Breast epithelium (tissue), 4 donors: Measurements from ENCODE around the gene DMAP1. TPM values are rescaled to one million over a fixed set of nuclear protein-coding genes. Genes with fewer than 3 reads are reported as not detected.

ENCODE experiments used
- DNase-seq, 2 donors: peaks; one replicate each; pipeline ENCODE4 v3.0.0-alpha.2; 2019; ENCODE audit warnings: low spot score in 2 of 2
- H3K27ac ChIP-seq, 2 donors: fragments of 200-600 bp; sonication (generic) in 1 of 2; one replicate each; pipeline ENCODE4 v1.5.1; 2016 to 2019; ENCODE audit warnings: mild to moderate bottlenecking in 1 of 2
- H3K27me3 ChIP-seq, 2 donors: fragments of 200-600 bp; sonication (generic) in 1 of 2; one replicate each; pipeline versions ENCODE4 v1.5.1 to v1.6.0; 2017 to 2019; ENCODE audit warnings: control low read depth in 1 of 2, mild to moderate bottlenecking in 1 of 2
- H3K36me3 ChIP-seq: fragments of 200-600 bp; one replicate; pipeline ENCODE4 v1.5.1; 2019
- H3K4me1 ChIP-seq, 2 donors: fragments of 200-600 bp; sonication (generic); one replicate each; pipeline ENCODE4 v1.5.1; 2016 to 2019; ENCODE audit warnings: control low read depth in 1 of 2
- H3K4me3 ChIP-seq, 3 donors: fragments of 200-600 bp; sonication (generic); 1 replicate in 2 of 3; 2 replicates in 1 of 3; pipeline ENCODE4 v1.5.1; 2016 to 2019; ENCODE audit warnings: mild to moderate bottlenecking in 3 of 3, moderate library complexity in 2 of 3
- H3K9me3 ChIP-seq, 2 donors: fragments of 200-600 bp; sonication (generic) in 1 of 2; one replicate each; pipeline ENCODE4 v1.5.1; 2016 to 2019; ENCODE audit warnings: control low read depth in 1 of 2
- POLR2A ChIP-seq: fragments of 450-650 bp; IDR thresholded peaks from one replicate; pipeline ENCODE4 v1.6.1; 2016; ENCODE audit warnings: antibody characterized with exemption, mild to moderate bottlenecking, moderate library complexity
- POLR2AphosphoS5 ChIP-seq, 3 donors: sonication (generic); formaldehyde crosslinking; IDR thresholded peaks; one replicate each; pipeline ENCODE4 v1.6.1; 2017; ENCODE audit warnings: antibody characterized with exemption in 3 of 3
- intact Hi-C: fragments of 100-400 bp; cut with DNase I; formaldehyde crosslinking; loops from one replicate; pipeline ENCODE4 v1.15.1; 2023; ENCODE audit warnings: low total_unique reads
- total RNA-seq, 3 donors: library from RNA; depleted of rRNA; stranded (reverse); fragments of >200 nt; gene quantifications; one replicate each; pipeline ENCODE4 v1.1.0, GENCODE V29; 2016
- TF ChIP-seq, protein P1 (sequence below), 3 donors: fragments of 450-650 bp; IDR thresholded peaks; one replicate each; pipeline ENCODE4 v1.5.1; 2016 to 2017; ENCODE audit warnings: antibody characterized with exemption in 3 of 3, mild to moderate bottlenecking in 3 of 3, moderate library complexity in 3 of 3

The DMAP1 gene
- total RNA-seq, 3 donors from 2014 or later = 40.3 to 66.2 (median 51.4) TPM

DNA sequence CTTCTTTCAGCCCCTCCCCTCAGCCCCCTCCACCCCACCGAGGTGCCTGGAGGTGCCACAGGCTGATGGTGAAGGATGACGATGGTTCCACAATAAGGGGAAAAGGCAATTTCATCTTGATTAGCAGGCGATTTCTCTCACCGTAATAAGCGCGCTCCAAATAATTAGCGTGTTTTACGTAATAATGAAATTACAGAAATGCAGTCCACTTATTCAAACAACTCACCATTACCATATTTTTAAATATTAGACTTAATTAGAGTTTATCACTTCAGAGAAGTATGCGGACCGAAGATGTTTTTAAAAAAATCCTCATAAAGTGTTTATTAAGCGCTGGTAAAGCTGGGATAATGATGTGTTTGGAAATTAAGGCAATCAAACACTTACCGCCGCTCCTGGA is 14.9 kb downstream of the DMAP1 start:
- TF ChIP-seq POLR2AphosphoS5 (IDR thresholded peaks at IDR 0.05) (no peak), POLR2A (no peak)
- TF ChIP-seq, protein P1, sequence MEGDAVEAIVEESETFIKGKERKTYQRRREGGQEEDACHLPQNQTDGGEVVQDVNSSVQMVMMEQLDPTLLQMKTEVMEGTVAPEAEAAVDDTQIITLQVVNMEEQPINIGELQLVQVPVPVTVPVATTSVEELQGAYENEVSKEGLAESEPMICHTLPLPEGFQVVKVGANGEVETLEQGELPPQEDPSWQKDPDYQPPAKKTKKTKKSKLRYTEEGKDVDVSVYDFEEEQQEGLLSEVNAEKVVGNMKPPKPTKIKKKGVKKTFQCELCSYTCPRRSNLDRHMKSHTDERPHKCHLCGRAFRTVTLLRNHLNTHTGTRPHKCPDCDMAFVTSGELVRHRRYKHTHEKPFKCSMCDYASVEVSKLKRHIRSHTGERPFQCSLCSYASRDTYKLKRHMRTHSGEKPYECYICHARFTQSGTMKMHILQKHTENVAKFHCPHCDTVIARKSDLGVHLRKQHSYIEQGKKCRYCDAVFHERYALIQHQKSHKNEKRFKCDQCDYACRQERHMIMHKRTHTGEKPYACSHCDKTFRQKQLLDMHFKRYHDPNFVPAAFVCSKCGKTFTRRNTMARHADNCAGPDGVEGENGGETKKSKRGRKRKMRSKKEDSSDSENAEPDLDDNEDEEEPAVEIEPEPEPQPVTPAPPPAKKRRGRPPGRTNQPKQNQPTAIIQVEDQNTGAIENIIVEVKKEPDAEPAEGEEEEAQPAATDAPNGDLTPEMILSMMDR (IDR thresholded peaks at IDR 0.05) = no peak
- no peak overlapping the region for H3K4me3 ChIP-seq
- H3K9me3 ChIP-seq = no peaks in the 10 kb centered on the region
- intact Hi-C loops = no loop called here
- H3K4me1 ChIP-seq = no peaks in the 10 kb centered on the region
- no peak for DNase-seq
- no peak overlapping the region for H3K27ac ChIP-seq
- no peaks in the 10 kb centered on the region for H3K27me3 ChIP-seq
- H3K36me3 ChIP-seq = no peaks in the 10 kb centered on the region

DNA sequence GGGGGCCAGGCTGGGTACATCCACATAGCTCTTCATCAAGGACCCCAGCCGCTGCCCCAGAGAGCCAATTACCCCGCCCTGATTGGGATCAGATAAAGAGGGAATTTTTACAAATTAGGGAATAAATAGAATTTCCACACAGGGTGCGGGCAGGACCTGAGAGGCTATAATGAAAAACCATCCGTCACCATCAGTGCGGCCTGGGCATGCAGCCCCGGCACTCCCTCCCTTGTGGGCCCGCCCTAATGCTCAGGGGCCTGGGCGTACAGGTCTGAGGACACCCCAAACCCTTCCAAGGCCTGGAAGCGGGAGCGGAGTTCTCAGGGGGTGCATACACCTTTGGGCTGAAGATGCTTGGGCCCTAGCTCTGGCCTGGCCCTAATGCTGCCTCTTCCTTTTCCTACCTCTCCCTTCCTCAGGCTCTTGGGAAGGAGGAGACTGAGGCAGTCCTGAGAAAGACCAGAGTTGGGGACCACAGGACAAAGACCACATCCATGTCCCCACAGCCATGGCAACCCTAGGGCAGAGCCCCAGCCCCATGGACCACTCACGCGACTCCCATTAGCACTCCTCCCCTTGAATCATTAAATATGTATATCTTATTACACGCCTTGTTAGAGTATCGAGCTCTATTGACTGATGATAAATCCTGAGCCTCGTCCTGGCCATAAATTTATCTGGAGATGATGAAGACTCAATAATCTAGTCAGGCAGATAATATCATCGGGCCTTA is 16.3 kb downstream of the DMAP1 start:
- intact Hi-C loops = no loop called here
- no peaks in the 10 kb centered on the region for H3K27me3 ChIP-seq
- TF ChIP-seq POLR2AphosphoS5 (IDR thresholded peaks at IDR 0.05) (no peak), POLR2A (no peak)
- TF ChIP-seq, protein P1 (IDR thresholded peaks at IDR 0.05) = no peak
- no peak overlapping the region for H3K27ac ChIP-seq
- H3K36me3 ChIP-seq = no peaks in the 10 kb centered on the region
- no peak for DNase-seq
- H3K4me3 ChIP-seq = no peak overlapping the region
- H3K4me1 ChIP-seq = no peaks in the 10 kb centered on the region
- no peaks in the 10 kb centered on the region for H3K9me3 ChIP-seq

DNA sequence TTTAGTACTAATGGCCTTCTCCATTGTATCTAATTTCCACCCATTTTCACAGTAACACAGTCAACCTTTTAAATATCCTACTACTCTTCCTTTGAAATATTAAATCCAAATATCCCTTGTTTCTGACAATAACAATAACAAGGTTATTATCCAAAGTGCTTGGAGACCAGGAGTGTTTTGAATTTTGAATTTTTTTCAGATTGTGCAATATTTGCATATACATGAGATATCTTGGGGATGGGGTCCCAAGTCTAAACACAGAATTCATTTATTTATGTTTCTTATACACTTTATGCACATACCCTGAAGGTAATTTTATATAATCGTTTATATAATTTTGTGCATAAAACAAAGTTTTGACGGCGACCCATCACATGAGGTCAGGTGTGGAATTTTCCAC is 17.5 kb downstream of the DMAP1 start:
- Histone ChIP-seq H3K4me1 (no peaks in the 10 kb centered on the region), H3K36me3 (no peaks in the 10 kb centered on the region), H3K27ac (no peak overlapping the region), H3K4me3 (no peak overlapping the region), H3K27me3 (no peaks in the 10 kb centered on the region), H3K9me3 (no peaks in the 10 kb centered on the region)
- TF ChIP-seq POLR2AphosphoS5 (IDR thresholded peaks at IDR 0.05) = no peak
- DNase-seq = no peak
- intact Hi-C loops = no loop called here

DNA sequence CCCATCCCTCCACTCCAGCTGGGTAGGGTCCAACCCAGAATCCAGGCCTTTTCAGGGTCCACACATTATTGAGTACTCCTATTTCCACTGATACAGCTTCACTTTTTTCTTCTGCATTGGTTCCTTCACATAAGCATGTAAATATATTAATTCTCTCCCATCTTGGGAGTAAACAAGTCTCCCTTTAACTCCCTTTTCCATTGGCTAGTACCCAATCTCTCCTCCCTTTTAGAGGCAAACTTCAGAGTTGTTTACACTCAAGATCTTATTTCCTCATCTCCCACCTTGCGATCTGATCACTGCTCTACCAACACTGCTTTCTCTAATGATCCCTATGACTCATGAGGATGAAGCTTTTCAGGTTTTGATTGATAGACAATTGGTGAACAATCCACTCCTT is 20.3 kb downstream of the DMAP1 start:
- intact Hi-C loops = no loop called here
- DNase-seq = no peak
- Histone ChIP-seq H3K36me3 (no peaks in the 10 kb centered on the region), H3K4me1 (no peaks in the 10 kb centered on the region), H3K27ac (no peak overlapping the region), H3K9me3 (no peaks in the 10 kb centered on the region), H3K4me3 (no peak overlapping the region), H3K27me3 (no peaks in the 10 kb centered on the region)
- TF ChIP-seq POLR2AphosphoS5 (IDR thresholded peaks at IDR 0.05) = no peak
- TF ChIP-seq POLR2A = no peak
- TF ChIP-seq, protein P1 (IDR thresholded peaks at IDR 0.05) = no peak

DNA sequence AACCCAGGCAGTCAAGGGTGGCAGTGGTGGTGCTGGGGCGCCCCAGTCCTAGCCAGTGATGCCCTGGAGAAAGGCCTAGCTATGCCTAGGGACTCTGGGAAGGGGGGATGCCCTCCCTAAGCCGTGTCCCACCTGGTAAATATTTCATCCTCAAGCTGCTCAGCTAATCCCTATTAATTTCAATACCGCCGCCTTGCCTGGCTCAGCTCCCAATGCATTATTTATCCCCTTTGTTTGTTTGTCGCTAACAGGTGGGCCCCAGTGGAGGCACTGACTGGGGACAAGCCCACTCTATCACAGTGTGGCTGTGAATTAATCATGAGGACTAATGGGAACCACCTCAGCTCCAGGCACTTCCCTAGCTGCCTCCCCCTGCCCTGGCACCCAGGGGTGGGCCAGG is 22.5 kb downstream of the DMAP1 start:
- no peak for TF ChIP-seq POLR2AphosphoS5 (IDR thresholded peaks at IDR 0.05)
- no peak for TF ChIP-seq POLR2A
- TF ChIP-seq, protein P1 (IDR thresholded peaks at IDR 0.05) = no peak
- no peaks in the 10 kb centered on the region for H3K27me3 ChIP-seq
- no peaks in the 10 kb centered on the region for H3K4me1 ChIP-seq
- no peak overlapping the region for H3K4me3 ChIP-seq
- no peak overlapping the region for H3K27ac ChIP-seq
- intact Hi-C loops = no loop called here
- no peak for DNase-seq
- no peaks in the 10 kb centered on the region for H3K36me3 ChIP-seq
- no peaks in the 10 kb centered on the region for H3K9me3 ChIP-seq
